ENCODE measurements around the gene CDC42BPA. TPM values are rescaled to one million over a fixed set of nuclear protein-coding genes. Genes with fewer than 3 reads are reported as not detected.

Gene CDC42BPA
- total RNA-seq, 1 experiment from 2014 or later: 25.2 TPM

GRCh38 chr1:226940029-226940805 lies 378.1 kb downstream of the CDC42BPA start, which contains the start of gene COQ8A (continued):
- TF ChIP-seq ARID4B (CRISPR knock-in tag; IDR thresholded peaks at IDR 0.05; ENCODE audit: borderline replicate concordance) (peak; percentile 20; the same call in 1 of the 2 replicates), ZNF138 (CRISPR knock-in tag; conservative IDR thresholded peaks at IDR 0.05) (no peak), E2F5 (CRISPR knock-in tag; IDR thresholded peaks at IDR 0.05) (peak; percentile 95), NR2C2 (CRISPR knock-in tag; IDR thresholded peaks at IDR 0.05) (peak; percentile 77), PREB (CRISPR knock-in tag; IDR thresholded peaks at IDR 0.05; ENCODE audit: borderline replicate concordance) (no peak), TEAD4 (CRISPR knock-in tag; IDR thresholded peaks at IDR 0.05) (peak; percentile 14; the same call in 1 of the 2 replicates), OVOL2 (CRISPR knock-in tag; IDR thresholded peaks at IDR 0.05; ENCODE audit: borderline replicate concordance) (no peak), KAT7 (CRISPR knock-in tag; IDR thresholded peaks at IDR 0.05; ENCODE audit: borderline replicate concordance) (peak; percentile 94), IRF1 (CRISPR knock-in tag; IDR thresholded peaks at IDR 0.05) (0 out of 2 replicates have a peak, but pooled peaks have one; percentile 5), ZNF317 (CRISPR knock-in tag; IDR thresholded peaks at IDR 0.05; ENCODE audit: borderline replicate concordance, low read depth) (peak; percentile 63; the same call in 1 of the 2 replicates), ATF3 (CRISPR knock-in tag; conservative IDR thresholded peaks at IDR 0.05) (0 out of 2 replicates have a peak, but pooled peaks have one; percentile 20), TCF7 (CRISPR knock-in tag; IDR thresholded peaks at IDR 0.05; ENCODE audit: low read depth) (0 out of 2 replicates have a peak, but pooled peaks have one; percentile 61), ZNF232 (CRISPR knock-in tag; IDR thresholded peaks at IDR 0.05) (no peak), ATF2 (CRISPR knock-in tag; IDR thresholded peaks at IDR 0.05; ENCODE audit: borderline replicate concordance, low read depth) (0 out of 2 replicates have a peak, but pooled peaks have one; percentile 43), GABPB1 (CRISPR knock-in tag; IDR thresholded peaks at IDR 0.05) (peak; percentile 70), FOXJ3 (CRISPR knock-in tag; IDR thresholded peaks at IDR 0.05; ENCODE audit: borderline replicate concordance) (no peak)

Other genes with a start within 250 kb of the CDC42BPA start
- 26.4 to 28.9 TPM (median 28.3 TPM) in 3 replicates for gene ZNF678, start 245.1 kb upstream of the CDC42BPA start, total RNA-seq (2021)